HG03521 (cell line): ENCODE data around the gene OAS1.

Experiments used
- ATAC-seq: cut with Tn5 transposase; IDR thresholded peaks from one replicate; pipeline ENCODE4 v1.9.1; 2021; ENCODE audit warnings: mild to moderate bottlenecking, moderate library complexity; ENCODE audit not compliant: unreplicated experiment

Gene OAS1

DNA sequence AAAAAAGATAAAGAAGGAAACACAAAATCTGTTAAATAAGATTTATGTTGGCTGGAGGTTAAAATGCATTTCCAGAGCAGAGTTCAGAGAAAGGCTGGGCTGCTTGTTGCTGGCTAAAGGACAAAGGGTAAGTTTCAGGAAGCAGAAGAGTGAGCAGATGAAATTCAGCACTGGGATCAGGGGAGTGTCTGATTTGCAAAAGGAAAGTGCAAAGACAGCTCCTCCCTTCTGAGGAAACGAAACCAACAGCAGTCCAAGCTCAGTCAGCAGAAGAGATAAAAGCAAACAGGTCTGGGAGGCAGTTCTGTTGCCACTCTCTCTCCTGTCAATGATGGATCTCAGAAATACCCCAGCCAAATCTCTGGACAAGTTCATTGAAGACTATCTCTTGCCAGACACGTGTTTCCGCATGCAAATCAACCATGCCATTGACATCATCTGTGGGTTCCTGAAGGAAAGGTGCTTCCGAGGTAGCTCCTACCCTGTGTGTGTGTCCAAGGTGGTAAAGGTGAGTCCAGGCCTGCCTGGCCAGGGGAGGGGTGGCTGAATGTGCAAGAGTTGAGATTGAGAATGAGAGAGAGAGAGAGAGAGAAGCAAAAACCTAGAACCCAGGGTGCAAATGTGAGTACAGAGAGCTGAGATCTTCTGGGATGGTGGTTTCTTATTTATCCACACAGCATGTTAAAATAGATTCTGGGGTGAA, at the start of gene OAS1:
TSS of gene OAS1 (plus strand) at position 251 of the 703 bp plus-strand sequence. CDS start at position 329, 78 bp downstream.
- peak; percentile 68 for ATAC-seq

DNA sequence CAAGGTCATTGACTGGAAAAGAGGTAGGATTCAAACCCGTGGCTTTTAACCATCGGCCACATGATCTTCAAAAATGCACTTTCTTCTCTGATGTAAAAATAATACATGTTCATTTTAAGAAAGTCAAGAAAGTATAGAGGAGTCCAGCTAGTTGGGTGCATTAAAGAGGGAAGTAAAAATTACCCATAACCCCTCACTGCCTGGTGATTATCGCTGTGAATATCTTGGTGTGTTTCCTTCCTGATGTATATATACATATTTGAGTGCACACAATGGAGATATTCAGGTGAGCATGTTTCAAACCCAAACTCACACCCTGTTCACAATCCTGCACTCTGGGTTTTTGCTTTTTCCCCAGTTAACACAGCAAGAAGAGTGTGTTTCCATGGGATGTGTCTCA, 47.5 kb upstream of the OAS1 start:
- ATAC-seq = no peak

DNA sequence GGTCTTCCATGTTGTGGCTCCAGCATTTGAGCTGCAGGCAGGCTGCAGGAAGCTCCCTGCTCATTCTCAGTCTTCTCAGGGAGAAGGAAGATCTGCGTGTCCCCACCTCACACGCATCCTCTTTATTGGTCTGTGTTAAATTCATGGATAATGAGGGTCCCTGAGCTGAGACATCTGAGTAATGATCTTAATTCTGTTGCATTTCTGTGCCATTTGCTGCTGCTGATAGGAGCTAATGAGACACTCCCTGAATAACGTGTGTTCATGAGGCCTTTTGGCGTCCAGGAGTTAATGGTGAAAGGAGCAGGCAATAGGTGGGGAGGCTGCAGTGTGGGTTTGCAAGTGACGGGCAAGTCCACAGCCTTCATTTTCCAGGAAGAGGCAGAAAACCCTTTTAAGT, 46.6 kb upstream of the OAS1 start:
- ATAC-seq = no peak

DNA sequence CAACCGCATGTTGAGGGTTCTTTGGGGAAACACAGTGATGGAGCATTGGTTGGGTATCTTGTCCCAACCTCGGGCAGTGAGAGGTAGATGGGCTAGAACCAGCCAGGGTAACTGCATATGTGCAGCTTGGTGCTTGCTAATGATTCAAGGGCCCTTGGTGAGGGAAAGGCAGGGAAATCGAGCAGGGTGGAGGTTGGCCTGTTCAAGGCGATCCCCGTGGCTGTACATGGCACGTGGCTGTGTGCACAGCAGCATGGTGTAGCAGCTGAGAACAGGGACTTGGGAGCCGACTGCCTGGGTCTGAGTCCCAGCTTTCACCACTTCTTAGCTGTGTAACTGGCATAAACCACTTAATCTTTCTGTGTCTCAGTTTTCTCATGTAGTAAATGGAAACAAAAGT, 45.5 kb upstream of the OAS1 start:
- ATAC-seq = no peak

DNA sequence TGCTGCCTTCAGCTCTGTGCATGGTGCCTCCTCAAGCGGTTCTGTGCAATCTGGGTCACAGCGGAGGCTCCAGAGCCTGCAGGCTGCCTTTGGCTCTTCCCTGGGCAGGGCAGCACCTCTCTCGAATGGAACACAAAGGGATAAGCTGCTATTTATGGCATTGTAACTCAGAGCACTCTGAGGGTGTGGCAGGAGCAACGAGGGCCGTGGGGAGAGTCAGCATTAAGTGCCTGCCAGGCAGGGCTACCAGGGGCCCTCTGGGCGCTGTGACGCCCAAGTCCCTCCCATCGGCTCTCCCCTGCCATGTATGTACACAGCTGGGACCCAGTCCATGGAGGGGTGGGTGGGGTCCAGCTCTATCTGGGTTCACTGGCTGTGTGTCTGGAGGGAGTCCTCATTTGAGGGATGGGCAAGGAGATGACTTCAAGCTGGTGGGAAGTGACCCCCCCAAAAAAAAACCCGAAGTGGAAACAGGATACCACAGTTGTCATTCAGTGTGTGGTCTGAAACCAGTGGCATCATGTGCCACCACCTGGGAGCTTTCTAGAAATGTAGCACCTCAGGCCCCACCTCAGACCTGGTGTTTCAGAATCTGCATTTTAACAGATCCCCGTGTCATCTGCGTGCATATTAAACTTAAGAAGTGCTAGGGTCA, 44.0 kb upstream of the OAS1 start:
- no peak for ATAC-seq

DNA sequence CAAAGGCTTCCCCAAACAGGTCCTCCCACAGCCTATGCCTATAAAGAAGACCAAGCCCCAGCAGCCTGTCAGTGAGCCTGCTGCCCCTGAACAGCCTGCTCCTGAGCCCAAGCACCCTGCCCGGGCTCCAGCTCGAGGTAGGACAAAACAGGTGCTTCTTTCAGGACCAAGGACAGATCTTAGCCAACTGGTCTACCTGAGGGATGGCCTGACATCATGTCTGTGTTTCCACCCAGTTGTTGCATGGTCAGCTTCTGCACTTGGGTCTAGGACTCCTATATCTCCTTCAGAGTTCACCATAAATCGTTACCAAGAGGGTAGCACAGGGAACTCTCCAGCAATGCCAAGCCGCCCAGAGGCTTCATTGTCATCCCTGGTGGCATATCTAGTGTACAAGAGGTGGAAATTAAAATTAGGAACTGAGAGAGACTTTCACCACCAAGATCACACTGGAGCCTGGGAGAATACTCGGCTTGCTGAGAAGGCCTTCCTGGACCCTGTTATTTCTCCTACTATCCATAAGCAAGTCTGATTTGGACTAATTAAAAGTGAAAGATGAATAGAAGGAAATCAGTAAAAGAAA, 38.2 kb upstream of the OAS1 start:
- no peak for ATAC-seq

DNA sequence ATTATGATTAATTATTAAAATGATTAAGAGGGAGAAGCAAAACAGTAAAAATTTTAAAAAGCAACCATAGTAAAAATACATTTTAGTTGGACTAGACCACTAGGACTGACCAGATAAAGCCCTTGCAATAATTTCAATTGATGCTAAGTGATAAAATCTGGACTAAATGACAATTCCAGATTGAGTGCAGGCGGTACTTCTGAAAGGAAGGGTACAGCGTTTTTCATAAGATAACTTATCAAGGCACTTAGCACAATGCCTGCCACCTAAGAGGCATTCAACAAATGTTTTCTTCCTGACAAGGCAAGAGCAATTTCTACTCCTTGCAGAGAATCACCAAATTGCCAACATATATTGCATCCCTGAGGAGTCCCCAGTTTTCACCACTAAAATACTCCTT, 37.7 kb upstream of the OAS1 start:
- no peak for ATAC-seq

DNA sequence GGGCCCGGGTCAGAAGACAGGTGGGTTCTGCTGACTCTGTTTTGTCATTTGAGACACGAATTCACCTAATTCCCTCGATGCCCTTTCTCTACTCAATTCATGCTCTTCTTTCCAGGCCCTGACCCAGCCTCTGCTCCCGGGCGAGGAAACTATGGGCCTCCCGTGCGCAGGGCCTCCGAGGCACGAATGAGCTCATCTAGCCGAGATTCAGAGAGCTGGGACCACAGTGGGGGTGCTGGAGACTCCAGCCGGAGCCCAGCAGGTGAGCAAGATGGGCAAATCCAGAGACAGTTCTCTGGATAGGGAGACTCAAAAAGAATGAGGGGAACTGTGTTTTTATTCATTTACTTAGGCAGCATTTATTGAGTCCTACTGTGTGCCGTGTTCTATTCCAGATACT, 37.0 kb upstream of the OAS1 start:
- no peak for ATAC-seq

DNA sequence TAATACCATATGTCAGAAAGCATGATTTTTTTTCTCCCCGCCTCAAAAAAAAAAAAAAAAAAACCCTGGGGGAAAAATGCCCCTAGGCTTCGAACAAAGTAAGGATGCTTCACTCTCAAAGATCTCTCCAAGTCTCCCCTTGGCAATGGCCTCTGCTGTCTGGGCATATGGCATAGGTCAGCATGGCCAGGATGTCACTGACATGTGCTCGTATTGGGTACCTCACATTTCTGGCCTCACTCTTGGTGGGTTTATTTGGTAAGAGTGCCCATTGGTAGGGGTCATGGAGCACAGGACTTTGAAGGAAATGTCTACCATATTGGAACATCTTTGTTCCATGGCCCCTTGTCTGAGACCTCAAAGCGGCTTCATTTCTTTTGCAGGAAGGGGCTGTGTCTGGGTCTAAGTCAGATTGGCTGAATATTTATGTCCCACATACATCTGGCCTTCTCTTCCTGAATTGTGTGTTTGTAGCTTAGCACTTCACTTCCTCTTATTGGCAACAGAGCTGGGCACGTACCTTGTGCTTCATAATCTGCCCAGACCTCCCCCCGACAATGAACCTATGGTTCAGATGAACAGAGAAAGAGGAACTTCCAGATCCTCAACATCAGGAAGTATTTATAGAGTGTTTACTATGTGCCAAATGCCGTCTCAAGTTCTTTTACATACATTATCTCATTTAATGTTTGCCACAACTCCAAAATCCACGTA, 36.3 kb upstream of the OAS1 start:
- ATAC-seq = no peak

DNA sequence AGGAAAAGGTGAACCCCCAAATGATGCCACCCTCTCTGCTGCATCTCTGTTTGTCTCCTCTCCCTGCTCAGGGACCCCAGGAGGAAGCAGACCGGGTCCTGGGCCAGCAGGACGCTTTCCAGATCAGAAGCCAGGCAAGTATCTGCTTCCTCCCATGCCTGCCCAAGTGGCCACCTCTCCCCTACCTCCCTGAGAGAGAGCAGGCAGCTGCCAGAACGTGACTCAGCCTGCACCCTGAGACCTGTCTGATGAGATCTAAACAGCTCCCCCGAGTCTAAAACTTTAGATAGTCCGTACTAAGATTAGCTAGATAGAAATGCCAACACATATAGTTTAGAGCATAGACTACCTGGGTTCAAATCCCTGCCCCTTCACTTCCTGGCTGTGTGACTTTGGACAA, 31.2 kb upstream of the OAS1 start:
- ATAC-seq = no peak

DNA sequence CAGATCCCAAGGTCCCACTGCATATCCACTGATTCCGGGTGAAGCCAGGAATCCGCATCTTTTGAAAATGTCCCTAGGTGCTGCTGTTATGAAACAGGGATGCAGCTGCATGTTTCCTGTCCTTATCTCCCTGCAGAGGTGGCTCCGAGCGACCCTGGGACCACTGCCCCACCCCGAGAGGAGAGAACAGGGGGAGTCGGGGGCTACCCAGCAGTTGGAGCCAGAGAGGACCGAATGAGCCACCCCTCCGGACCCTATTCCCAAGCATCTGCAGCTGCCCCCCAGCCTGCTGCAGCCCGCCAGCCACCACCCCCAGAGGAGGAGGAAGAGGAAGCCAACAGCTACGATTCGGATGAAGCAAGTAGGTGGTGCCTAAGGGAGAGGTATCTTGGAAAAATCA, 30.3 kb upstream of the OAS1 start:
- no peak for ATAC-seq

DNA sequence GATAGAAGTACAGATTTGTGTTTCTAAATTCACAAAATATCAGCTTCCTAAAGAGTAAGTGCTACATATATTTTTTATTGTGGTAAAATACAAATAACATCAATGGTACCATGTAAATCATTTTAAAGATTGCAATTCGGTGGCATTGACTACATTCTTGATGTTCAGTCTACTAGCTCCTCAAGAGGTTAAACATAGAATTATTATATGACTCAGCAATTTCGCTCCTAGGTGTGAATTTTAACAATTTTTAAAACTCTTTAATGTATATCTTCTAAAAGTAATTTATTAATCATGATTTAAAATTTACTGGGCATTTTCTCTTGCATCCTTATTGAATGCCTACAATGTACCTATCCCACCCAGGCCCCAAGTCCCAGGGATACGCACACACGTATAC, 29.8 kb upstream of the OAS1 start:
- no peak for ATAC-seq

DNA sequence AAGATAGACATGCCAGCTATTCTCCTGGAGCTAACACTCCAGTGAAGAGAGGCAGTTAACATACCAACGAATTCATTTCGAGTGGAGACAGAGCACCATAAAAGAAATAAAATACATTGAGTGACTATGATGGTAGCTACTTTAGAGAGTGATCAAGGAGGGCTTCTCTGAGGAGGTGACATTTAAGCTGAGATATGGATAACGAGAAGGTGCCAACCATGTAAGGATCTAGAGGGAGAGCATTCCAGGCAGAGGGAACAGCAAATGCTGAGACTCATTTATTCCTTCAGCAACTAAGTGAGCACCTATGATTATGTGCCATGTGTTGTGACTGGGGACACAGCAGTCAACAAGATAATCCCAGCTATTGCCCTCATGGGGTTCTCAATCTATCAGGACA, 28.3 kb upstream of the OAS1 start:
- no peak for ATAC-seq

DNA sequence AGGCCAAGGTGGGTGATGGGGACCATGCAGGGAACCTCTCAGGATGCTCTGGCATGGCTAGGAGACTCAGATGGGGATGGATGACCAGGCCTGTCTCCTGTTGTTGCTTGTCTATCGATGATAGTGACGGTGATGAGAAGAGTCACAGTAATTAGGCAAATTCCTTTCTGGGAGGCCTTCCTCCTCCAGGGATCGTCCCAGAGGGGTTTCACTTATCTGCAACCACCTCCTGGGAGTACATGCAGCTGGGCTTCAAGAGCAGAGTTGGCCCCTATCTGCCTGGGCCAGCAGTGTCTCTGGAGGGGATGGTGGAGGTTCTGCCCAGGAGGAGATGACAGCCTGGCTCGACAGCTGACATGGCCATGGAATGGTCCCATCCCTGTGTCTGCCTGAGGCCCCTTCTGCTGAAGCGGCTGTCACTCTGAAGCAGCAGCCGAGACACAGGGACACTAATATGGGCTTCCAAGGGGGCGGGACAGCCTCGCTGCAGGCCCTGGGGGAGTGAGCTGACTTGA, 27.5 kb upstream of the OAS1 start:
- no peak for ATAC-seq

DNA sequence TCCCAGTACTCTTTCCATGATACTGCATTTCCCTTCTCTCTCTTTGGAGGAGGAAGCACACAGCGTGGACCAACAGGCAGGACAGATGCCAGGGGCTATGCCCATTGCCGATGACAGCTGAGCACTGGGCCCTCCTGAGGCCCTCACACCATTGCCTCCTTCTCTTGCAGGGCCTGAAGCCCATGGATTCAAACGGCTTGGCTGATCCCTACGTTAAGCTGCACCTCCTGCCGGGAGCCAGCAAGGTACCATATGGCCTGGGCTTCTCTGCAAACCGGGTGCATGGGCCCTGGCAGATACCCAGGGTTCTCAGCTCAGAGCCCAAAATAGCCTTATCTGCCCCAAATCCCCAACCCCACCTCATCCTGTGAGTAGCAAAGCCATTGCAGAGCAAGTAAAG, 25.2 kb upstream of the OAS1 start:
- ATAC-seq = no peak

DNA sequence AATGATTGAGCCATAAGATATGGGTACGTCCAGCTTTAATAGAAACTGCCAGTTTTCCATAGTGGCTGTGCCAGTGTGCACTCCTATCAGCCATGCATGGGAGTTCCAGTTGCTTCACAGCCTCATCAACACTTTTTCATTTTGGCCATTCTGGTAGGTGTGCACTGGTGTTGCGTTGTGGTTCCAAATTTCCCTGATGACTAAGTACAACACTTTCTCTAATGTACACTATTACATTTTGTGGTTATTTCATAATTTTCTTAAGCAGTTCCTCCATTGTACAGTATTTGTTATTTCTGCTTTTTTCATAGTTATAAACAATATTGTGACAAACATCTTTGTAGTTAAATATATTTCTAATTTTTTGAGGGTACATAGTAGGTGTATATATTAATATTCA, 21.5 kb upstream of the OAS1 start:
- no peak for ATAC-seq

DNA sequence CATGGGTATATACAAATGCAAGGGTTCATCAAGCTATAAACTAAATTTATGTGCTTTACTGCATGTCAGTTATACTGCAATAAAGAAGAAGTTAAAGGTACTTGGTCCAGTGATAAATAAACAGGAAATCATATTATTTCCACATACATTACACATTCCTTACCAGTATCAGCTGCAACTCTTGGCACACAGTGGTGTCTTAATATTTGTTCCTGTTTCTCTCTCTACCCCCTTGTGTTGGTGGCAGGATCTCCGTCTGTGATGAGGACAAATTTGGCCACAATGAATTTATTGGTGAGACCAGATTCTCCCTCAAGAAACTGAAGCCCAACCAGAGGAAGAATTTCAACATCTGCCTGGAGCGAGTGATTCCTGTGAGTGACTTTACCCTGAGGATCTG, 19.2 kb upstream of the OAS1 start:
- ATAC-seq = no peak

DNA sequence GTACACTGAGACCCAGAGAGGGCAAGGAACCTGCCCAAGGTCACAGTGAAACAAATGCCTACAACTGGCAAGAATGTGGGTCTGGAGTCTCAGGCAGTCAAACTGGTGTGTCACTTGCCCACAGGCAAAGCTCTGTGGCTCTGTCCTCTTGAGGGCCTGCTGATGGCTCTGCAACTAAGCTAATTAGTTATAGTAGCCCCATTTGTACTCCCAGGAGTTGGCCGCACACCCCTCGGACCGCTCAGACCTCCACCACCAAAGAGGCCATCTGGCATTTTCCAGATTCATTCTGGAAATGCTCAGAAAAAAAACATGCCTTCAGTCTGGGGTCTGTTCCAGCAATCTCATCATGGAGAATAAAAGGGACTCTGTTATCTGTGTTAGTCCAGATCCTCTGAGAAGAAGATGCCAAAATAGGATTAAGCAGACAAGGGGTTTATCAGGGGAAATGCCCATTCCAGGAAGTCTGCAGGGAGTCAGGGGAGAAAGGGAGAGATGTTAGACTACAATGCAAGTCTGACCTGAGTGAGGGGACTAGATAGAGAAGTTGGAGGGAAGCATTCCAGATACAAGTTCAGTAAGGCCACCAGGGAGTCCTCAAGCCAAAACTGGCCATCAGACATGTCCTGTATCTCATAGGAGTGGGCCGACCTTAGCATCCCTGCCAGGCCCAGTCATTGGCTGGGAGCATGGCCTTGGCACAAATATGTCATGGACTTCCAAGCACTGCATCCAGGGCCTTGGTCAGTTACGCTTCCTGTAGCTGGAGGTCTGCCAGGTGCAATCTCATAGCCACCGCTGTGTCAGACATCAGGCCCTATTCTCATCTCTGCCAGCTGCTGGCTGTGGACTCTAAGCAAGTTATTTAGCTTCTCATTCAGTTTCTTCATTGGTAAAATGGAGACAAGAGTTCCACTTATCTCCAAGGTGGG, 15.4 kb upstream of the OAS1 start:
- ATAC-seq = no peak

DNA sequence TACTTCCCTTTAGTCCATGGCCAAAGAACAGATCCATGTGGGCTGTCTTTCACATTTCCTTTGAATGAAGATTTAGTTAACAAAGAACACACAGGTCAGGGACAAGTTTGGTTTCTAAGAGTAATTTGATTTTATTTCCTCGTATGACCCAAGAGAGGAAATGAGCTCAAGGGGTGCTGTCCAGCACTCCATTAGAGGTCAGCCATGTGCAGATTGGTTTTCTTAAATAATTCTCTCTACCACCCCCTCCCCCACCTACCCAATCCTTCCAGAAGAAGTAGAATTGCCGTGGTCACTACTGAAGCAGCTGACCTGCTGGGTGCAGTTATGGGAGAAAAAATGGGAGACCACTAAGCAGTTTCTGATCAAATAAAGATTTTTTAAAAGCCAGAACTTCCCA, 13.9 kb upstream of the OAS1 start:
- no peak for ATAC-seq

DNA sequence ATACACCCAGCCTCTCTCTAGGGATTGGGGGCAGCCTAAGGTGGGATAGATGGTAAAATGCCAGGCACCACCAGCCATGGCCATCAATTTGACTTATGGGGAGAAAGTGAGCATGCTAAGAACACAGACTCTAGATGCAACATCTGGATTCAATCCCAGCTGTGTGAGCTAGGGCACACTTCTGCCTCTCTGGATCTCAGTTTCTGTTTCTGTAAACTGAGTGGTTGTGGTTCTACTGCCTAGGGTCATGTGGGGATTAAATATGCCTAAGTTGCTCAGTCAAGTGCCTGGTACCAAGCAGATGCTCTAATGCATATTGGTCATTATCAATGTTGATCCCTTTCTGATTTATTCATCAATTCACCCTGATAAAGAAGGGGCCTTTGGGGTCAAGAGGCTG, 12.6 kb upstream of the OAS1 start:
- ATAC-seq = no peak

DNA sequence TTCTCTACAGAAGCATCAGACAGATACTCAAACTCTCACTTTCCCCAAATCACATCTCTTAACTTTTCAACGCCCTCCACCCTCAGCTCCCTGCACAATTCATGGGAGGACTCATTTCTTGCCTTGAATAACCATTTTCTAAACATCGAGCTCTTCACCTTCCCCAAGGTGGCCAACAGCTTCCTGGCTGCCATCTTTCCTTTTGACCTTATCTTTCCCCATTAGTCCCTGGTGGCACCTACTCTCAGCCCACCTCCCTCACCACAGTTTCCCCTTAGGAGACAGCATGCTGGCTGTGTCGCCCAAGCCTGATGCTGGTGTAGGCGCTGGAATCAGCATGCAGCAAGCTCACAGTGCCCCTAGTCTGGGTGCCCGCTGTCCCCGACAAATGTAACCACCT, 8.4 kb upstream of the OAS1 start:
- ATAC-seq = no peak
